Activated CD4-positive, alpha-beta T cell treated with anti-CD3 and anti-CD28 coated beads, Interleukin-2, amount 10 ng/mL, durations not matched to agents 7 days and 5 days (primary cell): ENCODE measurements around the gene CPZ. TPM values are rescaled to one million over a fixed set of nuclear protein-coding genes. Genes with fewer than 3 reads are reported as not detected.

ENCODE experiments used
- CTCF ChIA-PET: fragments of 350-600 bp; sonication (Branson Sonifier 250); formaldehyde crosslinking; loops from one replicate; lab custom pipeline; 2021; ENCODE audit warnings: antibody characterized with exemption; lab: Charles Lee
- POLR2A ChIA-PET: fragments of 350-600 bp; sonication (Branson Sonifier 250); formaldehyde crosslinking; loops from one replicate; lab custom pipeline; 2021; ENCODE audit warnings: antibody characterized with exemption; lab: Charles Lee
- DNase-seq: peaks from one replicate; pipeline ENCODE4 v3.0.0-alpha.2; 2020
- H3K27ac Mint-ChIP-seq: one replicate; pipeline ENCODE4 v1.8.0; 2021; ENCODE audit warnings: mild to moderate bottlenecking, moderate library complexity, mixed read lengths
- H3K27me3 Mint-ChIP-seq: one replicate; pipeline ENCODE4 v1.8.0; 2021; ENCODE audit warnings: mixed read lengths
- H3K36me3 Mint-ChIP-seq: one replicate; pipeline ENCODE4 v1.8.0; 2021; ENCODE audit warnings: low read depth, mixed read lengths
- H3K4me1 Mint-ChIP-seq: one replicate; pipeline ENCODE4 v1.8.0; 2021; ENCODE audit warnings: mixed read lengths
- H3K4me3 Mint-ChIP-seq: one replicate; pipeline ENCODE4 v1.8.0; 2021; ENCODE audit warnings: mild to moderate bottlenecking, moderate library complexity, mixed read lengths
- H3K9me3 Mint-ChIP-seq: one replicate; pipeline ENCODE4 v1.8.0; 2021; ENCODE audit warnings: mixed read lengths
- total RNA-seq, 2 experiments: library from RNA; stranded (reverse); gene quantifications; one replicate each; pipeline ENCODE4 v1.2.3, GENCODE V29; 2021

CPZ gene
- total RNA-seq = not detected

DNA sequence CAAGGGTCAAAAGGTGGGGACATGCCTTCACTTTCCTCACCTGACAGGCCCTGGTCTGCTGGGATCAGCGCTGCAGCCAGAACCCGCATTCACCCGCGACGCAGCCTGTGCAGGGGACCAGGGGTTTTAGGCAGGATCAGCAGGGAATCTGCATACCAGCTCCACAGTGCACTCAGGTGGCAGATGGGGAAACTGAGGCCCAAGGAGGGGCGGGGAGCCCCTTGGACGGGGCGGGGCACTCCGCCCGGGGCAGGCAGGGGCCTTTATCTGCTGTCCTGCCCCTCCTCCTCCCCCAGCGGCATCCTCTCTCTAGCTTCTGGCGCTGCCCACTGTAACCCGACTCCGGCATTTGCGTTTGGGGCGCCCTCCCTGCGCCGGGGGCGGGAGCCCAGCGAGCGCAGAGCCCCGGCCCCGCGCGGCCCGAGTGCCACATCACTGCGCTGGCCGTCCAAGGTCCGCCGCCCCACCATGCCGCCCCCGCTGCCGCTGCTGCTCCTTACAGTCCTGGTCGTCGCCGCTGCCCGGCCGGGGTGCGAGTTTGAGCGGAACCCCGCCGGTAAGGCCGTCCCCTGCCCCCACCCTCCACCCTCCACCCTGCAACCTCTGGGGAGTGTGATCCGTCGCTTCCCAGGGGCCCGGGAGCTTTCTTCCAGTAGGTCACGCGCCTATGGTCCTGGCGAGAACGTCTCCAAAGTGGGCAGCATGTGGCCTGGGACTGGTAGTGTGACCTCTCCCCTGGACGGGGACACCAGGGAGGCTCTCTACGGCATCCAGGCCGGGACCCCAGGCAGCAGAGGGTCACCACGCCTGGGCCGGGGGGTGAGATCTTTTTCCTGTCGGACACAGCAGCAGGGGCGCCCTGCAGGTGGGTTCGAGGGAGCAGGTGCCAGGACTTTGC lies at the start of gene CPZ:
TSS of gene CPZ (plus strand) at position 400 of the 898 bp plus-strand sequence. CDS start at position 469, 69 bp downstream.
- no peaks in the 10 kb centered on the region for H3K9me3 Mint-ChIP-seq
- CTCF ChIA-PET = no interaction called here

GRCh38 chr4:8542776-8543525 lies 49.6 kb upstream of the CPZ start:
- Mint-ChIP-seq H3K4me1 (peaks cover 11% of the 10 kb centered on the region), H3K9me3 (no peaks in the 10 kb centered on the region), H3K36me3 (no peaks in the 10 kb centered on the region), H3K27me3 (no peaks in the 10 kb centered on the region), H3K27ac (no peak overlapping the region), H3K4me3 (no peak overlapping the region)
- ChIA-PET POLR2A (no interaction called here), CTCF (no interaction called here)
- no peak for DNase-seq

More for the DNA sequence above, at the start of gene CPZ:
- H3K36me3 Mint-ChIP-seq = no peaks in the 10 kb centered on the region
- no peaks in the 10 kb centered on the region for H3K4me1 Mint-ChIP-seq
- no peak within 1 kb of the TSS for H3K27ac Mint-ChIP-seq
- no peak within 1 kb of the TSS for H3K4me3 Mint-ChIP-seq
- no peak for DNase-seq
- POLR2A ChIA-PET = no interaction called here
- peaks cover 22% of the 10 kb centered on the region for H3K27me3 Mint-ChIP-seq

- Mint-ChIP-seq H3K4me3 (no peak overlapping the region), H3K9me3 (no peaks in the 10 kb centered on the region), H3K4me1 (peaks cover 11% of the 10 kb centered on the region), H3K27me3 (no peaks in the 10 kb centered on the region), H3K27ac (no peak overlapping the region), H3K36me3 (no peaks in the 10 kb centered on the region)
- POLR2A ChIA-PET = no interaction called here
- CTCF ChIA-PET = no interaction called here
- DNase-seq = no peak
Measured at GRCh38 chr4:8543623-8544022, 48.9 kb upstream of the CPZ start.

DNA sequence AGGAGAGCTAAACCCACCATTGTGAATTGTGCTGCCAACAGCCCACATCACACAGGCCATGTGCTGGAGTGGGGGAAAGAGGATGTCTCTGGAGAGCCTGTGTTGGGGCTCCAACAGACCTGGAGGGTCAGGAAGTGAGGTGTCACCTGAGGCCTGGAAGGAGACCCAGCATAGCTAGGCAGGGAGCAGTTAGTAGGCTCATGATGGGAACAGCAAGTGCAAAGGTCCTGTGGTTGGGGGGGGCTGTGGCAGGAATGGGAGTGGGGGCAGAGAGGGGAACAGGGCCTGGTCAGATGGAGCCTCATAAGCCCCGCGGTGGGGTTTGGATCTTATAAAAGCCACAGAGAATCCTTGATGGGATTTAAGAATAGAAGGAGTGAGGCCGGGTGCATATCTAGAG lies 48.3 kb upstream of the CPZ start:
- POLR2A ChIA-PET = no interaction called here
- no peaks in the 10 kb centered on the region for H3K9me3 Mint-ChIP-seq
- no peak overlapping the region for H3K4me3 Mint-ChIP-seq
- no peaks in the 10 kb centered on the region for H3K36me3 Mint-ChIP-seq
- no peak for DNase-seq
- H3K27me3 Mint-ChIP-seq = no peaks in the 10 kb centered on the region
- no peak overlapping the region for H3K27ac Mint-ChIP-seq
- peaks cover 11% of the 10 kb centered on the region for H3K4me1 Mint-ChIP-seq
- CTCF ChIA-PET = no interaction called here

- CTCF ChIA-PET = no interaction called here
- peaks cover 6% of the 10 kb centered on the region for H3K4me1 Mint-ChIP-seq
- no peak overlapping the region for H3K4me3 Mint-ChIP-seq
- no peaks in the 10 kb centered on the region for H3K36me3 Mint-ChIP-seq
- no peak overlapping the region for H3K27ac Mint-ChIP-seq
- POLR2A ChIA-PET = no interaction called here
- DNase-seq = no peak
- no peaks in the 10 kb centered on the region for H3K9me3 Mint-ChIP-seq
- H3K27me3 Mint-ChIP-seq = no peaks in the 10 kb centered on the region
Measured at GRCh38 chr4:8544741-8545438, 47.7 kb upstream of the CPZ start.

- Mint-ChIP-seq H3K27me3 (no peaks in the 10 kb centered on the region), H3K4me3 (no peak overlapping the region)
Measured at GRCh38 chr4:8545439-8545765, 47.2 kb upstream of the CPZ start.

GRCh38 chr4:8546766-8547107 lies 45.8 kb upstream of the CPZ start:
- Mint-ChIP-seq H3K4me3 (no peak overlapping the region), H3K36me3 (no peaks in the 10 kb centered on the region), H3K27me3 (no peaks in the 10 kb centered on the region), H3K9me3 (no peaks in the 10 kb centered on the region), H3K27ac (no peak overlapping the region), H3K4me1 (peaks cover 2% of the 10 kb centered on the region)
- POLR2A ChIA-PET = no interaction called here
- CTCF ChIA-PET = no interaction called here
- DNase-seq = no peak

More at GRCh38 chr4:8545439-8545765, 47.2 kb upstream of the CPZ start:
- no peak overlapping the region for H3K27ac Mint-ChIP-seq
- no peaks in the 10 kb centered on the region for H3K9me3 Mint-ChIP-seq
- peaks cover 2% of the 10 kb centered on the region for H3K4me1 Mint-ChIP-seq
- no peaks in the 10 kb centered on the region for H3K36me3 Mint-ChIP-seq
- POLR2A ChIA-PET = no interaction called here
- CTCF ChIA-PET = no interaction called here
- DNase-seq = no peak

DNA sequence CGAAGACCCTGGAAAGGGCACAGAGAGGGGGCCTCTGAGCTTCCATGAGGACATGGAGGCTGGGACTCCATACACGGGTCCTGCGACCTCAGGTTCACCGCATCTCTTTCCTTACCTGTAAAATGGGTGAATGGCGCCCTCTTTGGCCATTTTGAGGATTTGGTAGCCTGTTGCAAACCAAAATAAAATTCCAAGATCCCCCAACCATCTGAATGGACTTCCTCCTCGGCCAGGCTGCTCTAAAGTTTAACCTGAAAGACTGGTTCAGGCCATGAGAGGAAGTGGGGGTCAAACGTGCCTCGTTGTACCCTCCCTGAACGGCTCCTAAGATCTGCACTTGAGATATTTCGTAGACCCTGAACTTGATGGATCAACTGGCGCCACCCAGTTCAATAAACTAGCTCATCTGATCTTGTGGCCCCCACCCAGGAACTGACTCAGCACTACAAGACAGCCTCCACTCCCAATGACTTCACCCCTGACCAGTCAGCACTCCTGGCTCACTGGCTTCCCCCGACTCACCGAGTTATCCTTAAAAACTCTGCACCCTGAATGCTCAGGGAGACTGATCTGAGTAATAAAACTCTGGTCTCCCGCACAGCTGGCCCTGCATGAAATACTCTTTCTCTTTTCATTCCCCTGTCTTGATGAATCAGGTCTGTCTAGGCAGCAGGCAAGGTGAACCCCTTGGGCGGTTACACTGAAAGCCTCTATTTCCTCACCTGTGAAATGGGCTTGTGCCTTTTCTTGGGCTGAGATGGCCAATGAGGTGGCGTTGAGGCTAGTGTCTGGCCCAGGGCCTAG lies 45.3 kb upstream of the CPZ start:
- H3K27ac Mint-ChIP-seq = no peak overlapping the region
- no peaks in the 10 kb centered on the region for H3K36me3 Mint-ChIP-seq
- POLR2A ChIA-PET = no interaction called here
- CTCF ChIA-PET = no interaction called here
- H3K4me3 Mint-ChIP-seq = no peak overlapping the region
- H3K4me1 Mint-ChIP-seq = peaks cover 2% of the 10 kb centered on the region
- H3K27me3 Mint-ChIP-seq = no peaks in the 10 kb centered on the region
- H3K9me3 Mint-ChIP-seq = no peaks in the 10 kb centered on the region
- DNase-seq = no peak

GRCh38 chr4:8547912-8548730 lies 44.4 kb upstream of the CPZ start:
- Mint-ChIP-seq H3K4me3 (no peak overlapping the region), H3K27ac (no peak overlapping the region), H3K4me1 (peaks cover 2% of the 10 kb centered on the region), H3K36me3 (no peaks in the 10 kb centered on the region), H3K27me3 (no peaks in the 10 kb centered on the region), H3K9me3 (no peaks in the 10 kb centered on the region)
- ChIA-PET CTCF (no interaction called here), POLR2A (no interaction called here)
- no peak for DNase-seq

- H3K27me3 Mint-ChIP-seq = no peaks in the 10 kb centered on the region
- no peaks in the 10 kb centered on the region for H3K36me3 Mint-ChIP-seq
- DNase-seq = no peak
- ChIA-PET CTCF (no interaction called here), POLR2A (no interaction called here)
- no peak overlapping the region for H3K4me3 Mint-ChIP-seq
- H3K9me3 Mint-ChIP-seq = no peaks in the 10 kb centered on the region
- peaks cover 2% of the 10 kb centered on the region for H3K4me1 Mint-ChIP-seq
- no peak overlapping the region for H3K27ac Mint-ChIP-seq
Measured at GRCh38 chr4:8548731-8549351, 43.7 kb upstream of the CPZ start.

GRCh38 chr4:8549352-8549931 lies 43.1 kb upstream of the CPZ start:
- Mint-ChIP-seq H3K4me3 (no peak overlapping the region), H3K27ac (no peak overlapping the region), H3K36me3 (no peaks in the 10 kb centered on the region), H3K9me3 (no peaks in the 10 kb centered on the region), H3K27me3 (no peaks in the 10 kb centered on the region), H3K4me1 (peaks cover 2% of the 10 kb centered on the region)
- no peak for DNase-seq
- ChIA-PET CTCF (no interaction called here), POLR2A (no interaction called here)
